ENCODE data around the gene CYP11A1. TPM values are rescaled to one million over a fixed set of nuclear protein-coding genes. Genes with fewer than 3 reads are reported as not detected.

The CYP11A1 gene
- total RNA-seq, 1 experiment from 2014 or later = not detected

DNA sequence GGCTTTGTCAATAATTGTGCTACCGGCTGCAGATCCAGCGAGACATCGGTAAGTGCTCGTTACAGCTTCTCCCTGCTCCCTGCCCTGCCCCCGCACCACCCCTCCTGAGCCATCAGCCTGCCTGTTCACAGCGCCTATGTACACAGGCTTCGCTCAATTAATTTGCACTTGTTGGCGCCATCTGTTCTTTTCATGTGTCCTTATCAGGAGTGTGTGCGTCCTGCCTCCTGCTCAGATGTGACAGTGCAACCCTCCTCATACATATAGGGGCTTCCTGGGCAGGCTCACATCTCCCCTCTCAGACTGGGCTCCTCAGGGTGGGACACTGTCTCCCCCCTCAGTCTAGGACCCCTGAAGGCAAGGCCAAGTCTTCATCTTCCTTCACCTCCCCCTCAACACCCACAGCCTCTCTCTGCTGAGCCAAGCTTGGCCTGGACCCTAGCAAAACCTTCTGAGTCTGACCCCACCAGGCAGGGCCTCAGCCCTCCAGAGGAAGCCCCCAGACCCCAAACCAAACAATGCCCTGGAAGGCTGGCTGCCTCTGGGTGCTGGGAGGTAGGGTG, 54.9 kb downstream of the CYP11A1 start:
- peak in 1 of 2 experiments; percentile 50 for DNase-seq
- Histone ChIP-seq H3K4me1 (peaks cover 45% of the 10 kb centered on the region), H3K27ac (no peak overlapping the region), H3K36me3 (no peaks in the 10 kb centered on the region), H3K9me3 (replicated peaks) (no peaks in the 10 kb centered on the region), H3K27me3 (no peaks in the 10 kb centered on the region), H3K4me3 (no peak overlapping the region)

GRCh38 chr15:74311734-74312444, 55.6 kb downstream of the CYP11A1 start:
- Histone ChIP-seq H3K27ac (no peak overlapping the region), H3K4me3 (no peak overlapping the region), H3K9me3 (replicated peaks) (no peaks in the 10 kb centered on the region), H3K36me3 (no peaks in the 10 kb centered on the region), H3K27me3 (no peaks in the 10 kb centered on the region), H3K4me1 (peaks cover 45% of the 10 kb centered on the region)
- DNase-seq = peak in 1 of 2 experiments; percentile 48

DNA sequence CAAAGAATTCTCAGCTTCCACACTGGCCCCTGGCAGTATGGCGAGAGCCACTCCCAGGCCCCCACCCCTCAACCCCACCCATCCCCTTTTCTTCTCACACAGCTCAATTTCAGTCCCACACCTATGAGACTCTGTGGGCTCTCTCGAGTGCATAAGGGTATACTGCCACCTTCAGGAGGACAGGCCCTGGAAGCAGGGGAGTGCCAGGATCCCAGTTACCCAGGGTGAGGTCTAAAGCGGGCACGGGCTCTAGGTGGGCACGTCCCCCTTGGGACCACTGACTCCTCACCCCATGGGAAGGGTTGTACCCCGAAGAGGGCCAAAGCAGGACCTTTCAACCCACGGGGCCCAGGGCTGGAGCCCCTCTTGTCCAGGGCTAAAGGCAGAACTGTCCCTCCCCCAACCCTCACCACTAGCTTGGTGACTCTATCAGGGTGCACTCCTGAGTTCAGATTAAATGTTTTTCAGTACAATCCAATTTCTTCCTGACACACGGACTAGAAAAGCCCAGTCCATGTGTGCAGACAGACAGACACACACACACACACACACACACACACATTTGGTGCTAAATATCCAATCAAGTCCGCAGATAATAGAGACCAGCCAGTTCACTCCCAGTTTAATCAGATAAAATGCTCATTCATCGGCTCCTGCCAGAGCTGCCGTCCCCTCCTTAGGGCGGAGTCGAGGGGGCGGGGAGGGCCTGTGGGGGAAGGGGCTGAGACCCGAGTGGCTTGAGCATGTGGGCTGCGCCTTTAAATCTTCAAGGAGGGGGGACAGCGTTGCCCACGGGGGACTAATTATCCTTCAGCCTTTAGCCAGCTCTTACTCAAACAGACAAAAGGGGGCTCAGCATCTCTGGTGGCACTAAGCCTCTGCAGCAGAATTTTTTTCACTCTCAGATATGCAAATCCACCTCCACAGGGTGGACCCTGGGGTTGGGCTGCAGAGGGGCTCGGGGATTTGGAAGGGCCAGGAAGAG, 59.3 kb downstream of the CYP11A1 start:
- DNase-seq = peak; percentile 69 to 84
- no peaks in the 10 kb centered on the region for H3K27me3 ChIP-seq
- H3K9me3 ChIP-seq (replicated peaks) = no peaks in the 10 kb centered on the region
- H3K4me1 ChIP-seq = peaks cover 51% of the 10 kb centered on the region
- no peak overlapping the region for H3K27ac ChIP-seq
- H3K4me3 ChIP-seq = no peak overlapping the region
- no peaks in the 10 kb centered on the region for H3K36me3 ChIP-seq

- H3K4me1 ChIP-seq = peaks cover 52% of the 10 kb centered on the region
- DNase-seq = peak in 1 of 2 experiments; percentile 32
- no peak overlapping the region for H3K4me3 ChIP-seq
- H3K27ac ChIP-seq = no peak overlapping the region
- H3K9me3 ChIP-seq (replicated peaks) = no peaks in the 10 kb centered on the region
- H3K36me3 ChIP-seq = no peaks in the 10 kb centered on the region
- H3K27me3 ChIP-seq = no peaks in the 10 kb centered on the region
Measured at GRCh38 chr15:74306781-74307217, 60.6 kb downstream of the CYP11A1 start.

DNA sequence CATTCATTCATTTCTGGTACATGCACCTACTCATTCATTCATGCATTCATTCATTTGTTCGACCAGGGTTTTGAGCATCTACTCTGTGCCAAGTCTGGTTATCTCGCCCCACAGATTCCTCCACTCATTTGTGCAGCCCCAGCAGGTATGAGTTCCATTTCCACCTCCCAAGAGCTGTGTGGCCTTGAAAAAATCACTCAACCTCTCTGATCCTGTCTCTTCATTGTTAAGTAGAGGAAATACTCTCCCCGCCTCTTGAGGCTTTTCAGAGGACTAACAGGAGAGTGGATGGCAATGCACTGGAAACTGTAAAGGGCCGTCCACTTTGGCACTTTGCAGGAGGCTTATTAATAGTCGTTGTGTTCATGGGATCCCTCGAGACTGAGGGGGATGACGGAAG, 61.8 kb downstream of the CYP11A1 start:
- H3K27me3 ChIP-seq = no peaks in the 10 kb centered on the region
- no peak overlapping the region for H3K4me3 ChIP-seq
- no peaks in the 10 kb centered on the region for H3K9me3 ChIP-seq (replicated peaks)
- H3K4me1 ChIP-seq = peaks cover 46% of the 10 kb centered on the region
- no peaks in the 10 kb centered on the region for H3K36me3 ChIP-seq
- no peak for DNase-seq
- no peak overlapping the region for H3K27ac ChIP-seq

DNA sequence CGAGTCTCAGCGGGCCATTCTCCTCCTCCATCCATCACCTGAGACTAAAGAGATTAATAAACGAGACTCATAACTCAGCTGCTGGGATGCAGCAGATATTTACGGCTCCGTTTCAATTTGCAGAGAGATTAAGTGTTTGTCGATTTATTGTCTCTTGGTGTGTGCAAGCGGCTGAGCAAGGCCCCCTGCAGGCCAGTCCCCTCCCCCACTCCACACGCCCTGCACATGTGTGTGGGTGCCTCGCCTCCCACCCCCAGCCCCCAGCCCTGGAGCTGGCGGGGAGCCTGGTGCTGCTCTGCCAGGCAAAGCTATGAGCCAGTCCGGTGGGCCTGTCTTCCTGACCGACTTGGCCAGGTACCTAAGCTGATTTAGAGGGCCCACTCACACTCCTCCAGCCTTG, 63.0 kb downstream of the CYP11A1 start:
- H3K4me1 ChIP-seq = peaks cover 46% of the 10 kb centered on the region
- no peak overlapping the region for H3K4me3 ChIP-seq
- H3K27me3 ChIP-seq = no peaks in the 10 kb centered on the region
- no peak overlapping the region for H3K27ac ChIP-seq
- no peaks in the 10 kb centered on the region for H3K36me3 ChIP-seq
- no peaks in the 10 kb centered on the region for H3K9me3 ChIP-seq (replicated peaks)
- no peak for DNase-seq

DNA sequence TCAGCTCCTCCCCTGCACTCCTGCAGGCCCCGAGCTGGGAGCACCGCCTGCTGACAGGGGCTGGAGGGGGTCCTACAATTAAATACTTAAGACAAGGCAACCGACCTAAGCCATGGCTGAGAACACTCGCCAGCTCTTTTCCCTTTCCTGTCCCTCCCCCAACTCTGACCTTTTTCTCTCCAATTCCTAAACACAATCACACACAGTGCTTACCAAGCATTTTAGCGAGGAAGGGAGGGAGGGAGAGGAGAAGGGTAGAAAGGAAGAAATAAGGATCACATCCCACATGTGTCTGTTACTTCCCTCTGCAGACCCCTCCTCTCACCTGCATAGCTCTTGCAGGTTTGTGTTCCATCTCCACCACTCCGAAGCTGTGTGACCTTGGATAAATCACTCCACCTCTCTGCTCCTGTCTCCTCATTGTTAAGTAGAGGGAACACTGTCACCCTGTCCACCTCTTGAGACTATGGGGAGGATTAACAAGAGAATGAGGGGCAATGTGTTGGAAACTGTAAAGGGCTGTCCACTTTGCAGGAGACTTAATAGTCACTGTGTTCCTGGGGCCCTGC, 63.6 kb downstream of the CYP11A1 start:
- no peak for DNase-seq
- peaks cover 46% of the 10 kb centered on the region for H3K4me1 ChIP-seq
- H3K4me3 ChIP-seq = no peak overlapping the region
- no peaks in the 10 kb centered on the region for H3K36me3 ChIP-seq
- H3K9me3 ChIP-seq (replicated peaks) = no peaks in the 10 kb centered on the region
- no peak overlapping the region for H3K27ac ChIP-seq
- H3K27me3 ChIP-seq = no peaks in the 10 kb centered on the region

DNA sequence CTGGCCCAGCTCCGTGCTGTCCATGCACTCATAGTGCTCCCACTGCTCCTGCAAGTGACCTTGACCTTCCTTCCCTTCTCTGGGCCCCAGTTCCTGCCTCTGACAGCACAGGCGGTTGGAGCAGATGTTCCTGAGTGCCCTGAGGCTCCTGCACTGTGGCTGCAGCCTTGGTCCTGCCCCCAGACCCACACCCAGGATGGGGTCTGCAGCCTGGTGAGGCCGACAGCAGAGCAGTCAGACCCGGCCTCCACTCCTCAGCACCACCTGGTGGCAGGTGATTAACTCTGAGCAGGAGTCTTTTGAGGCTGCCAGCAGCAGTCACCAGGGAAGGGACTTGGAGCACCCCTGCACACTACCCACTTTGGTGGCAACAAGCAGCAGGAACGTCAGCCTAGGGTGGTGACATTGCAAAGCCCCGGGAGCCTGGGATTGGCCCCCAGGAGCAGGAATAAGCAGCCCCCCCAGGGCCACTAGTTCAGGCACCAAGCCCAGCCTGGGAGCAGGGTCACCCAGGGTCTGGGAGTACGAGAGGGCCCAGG, 64.6 kb downstream of the CYP11A1 start:
- H3K27ac ChIP-seq = no peak overlapping the region
- H3K9me3 ChIP-seq (replicated peaks) = no peaks in the 10 kb centered on the region
- no peaks in the 10 kb centered on the region for H3K36me3 ChIP-seq
- H3K4me1 ChIP-seq = peaks cover 43% of the 10 kb centered on the region
- H3K4me3 ChIP-seq = no peak overlapping the region
- DNase-seq = peak; percentile 62 to 73
- H3K27me3 ChIP-seq = no peaks in the 10 kb centered on the region

- Histone ChIP-seq H3K4me1 (peaks cover 35% of the 10 kb centered on the region), H3K36me3 (no peaks in the 10 kb centered on the region), H3K9me3 (replicated peaks) (no peaks in the 10 kb centered on the region), H3K27ac (no peak overlapping the region), H3K4me3 (no peak overlapping the region), H3K27me3 (no peaks in the 10 kb centered on the region)
- peak in 1 of 2 experiments; percentile 57 for DNase-seq
Measured at GRCh38 chr15:74301583-74302361, 65.7 kb downstream of the CYP11A1 start.

GRCh38 chr15:74300057-74300795, 67.2 kb downstream of the CYP11A1 start:
- no peaks in the 10 kb centered on the region for H3K27me3 ChIP-seq
- H3K27ac ChIP-seq = no peak overlapping the region
- no peaks in the 10 kb centered on the region for H3K9me3 ChIP-seq (replicated peaks)
- no peak overlapping the region for H3K4me3 ChIP-seq
- H3K4me1 ChIP-seq = peaks cover 27% of the 10 kb centered on the region
- no peak for DNase-seq
- no peaks in the 10 kb centered on the region for H3K36me3 ChIP-seq

GRCh38 chr15:74297887-74298286, 69.6 kb downstream of the CYP11A1 start:
- no peaks in the 10 kb centered on the region for H3K27me3 ChIP-seq
- H3K9me3 ChIP-seq (replicated peaks) = no peaks in the 10 kb centered on the region
- no peak overlapping the region for H3K4me3 ChIP-seq
- no peaks in the 10 kb centered on the region for H3K36me3 ChIP-seq
- no peak for DNase-seq
- H3K4me1 ChIP-seq = peaks cover 9% of the 10 kb centered on the region
- no peak overlapping the region for H3K27ac ChIP-seq

- Histone ChIP-seq H3K4me1 (peaks cover 5% of the 10 kb centered on the region), H3K36me3 (no peaks in the 10 kb centered on the region), H3K27me3 (no peaks in the 10 kb centered on the region), H3K9me3 (replicated peaks) (no peaks in the 10 kb centered on the region), H3K27ac (no peak overlapping the region), H3K4me3 (no peak overlapping the region)
- DNase-seq = no peak
Measured at GRCh38 chr15:74295800-74296199, 71.6 kb downstream of the CYP11A1 start.

GRCh38 chr15:74294010-74294409, 73.4 kb downstream of the CYP11A1 start:
- H3K27me3 ChIP-seq = no peaks in the 10 kb centered on the region
- no peak overlapping the region for H3K27ac ChIP-seq
- H3K9me3 ChIP-seq (replicated peaks) = no peaks in the 10 kb centered on the region
- H3K4me3 ChIP-seq = no peak overlapping the region
- peaks cover 9% of the 10 kb centered on the region for H3K4me1 ChIP-seq
- H3K36me3 ChIP-seq = no peaks in the 10 kb centered on the region
- peak in 1 of 2 experiments; percentile 27 for DNase-seq

Data from SJCRH30 (cell line).